ENCODE data around the gene MS4A10. TPM values are rescaled to one million over a fixed set of nuclear protein-coding genes. Genes with fewer than 3 reads are reported as not detected.

The MS4A10 gene
- polyA plus RNA-seq, 3 donors = not detected

DNA sequence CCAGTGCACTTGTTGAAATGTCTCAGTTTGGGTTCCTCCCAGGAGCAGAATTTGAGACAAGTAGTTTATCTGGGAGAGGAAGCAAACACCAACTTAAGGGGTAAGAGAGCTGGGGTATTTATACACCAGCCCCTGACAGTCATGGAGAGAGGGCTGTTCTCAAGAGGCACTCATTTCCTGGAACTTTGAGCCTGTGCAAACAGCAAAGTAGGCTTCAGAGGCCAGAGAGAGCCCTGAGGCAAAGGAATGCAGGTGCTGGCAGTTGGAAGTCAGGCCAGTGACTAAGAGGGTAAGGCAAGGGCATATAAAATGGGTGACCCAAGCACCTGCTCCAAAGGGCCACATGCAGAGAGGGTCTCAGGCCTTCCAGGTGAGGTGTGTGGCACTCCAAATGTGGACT is 44.6 kb upstream of the MS4A10 start:
- no peaks in the 10 kb centered on the region for H3K79me2 ChIP-seq (ENCODE audit: insufficient read depth, low read length)
- no peaks in the 10 kb centered on the region for H3K9me3 ChIP-seq (replicated peaks in 1 of 2; ENCODE audit: control insufficient read depth in 1 of 2, insufficient read depth in 1 of 2, low read length in 2 of 2)
- Mint-ChIP-seq H3K9me3 (peaks cover 0 to 9% (median 4%) of the 10 kb centered on the region in 7 donors), H3K27ac (no peak overlapping the region), H3K36me3 (no peaks in the 10 kb centered on the region), H3K4me3 (no peak overlapping the region), H3K4me1 (no peaks in the 10 kb centered on the region), H3K27me3 (ENCODE audit: low read depth in 3 of 3) (peaks cover 1 to 3% (median 1%) of the 10 kb centered on the region in 3 donors)
- TF ChIP-seq CTCF (IDR thresholded peaks at IDR 0.05) = no peak
- intact Hi-C loops (cut with micrococcal nuclease) = no loop called here
- H3K9ac ChIP-seq (ENCODE audit: insufficient read depth, low read length, poor library complexity, severe bottlenecking) = no peak overlapping the region
- no peak overlapping the region for H3K27ac ChIP-seq (ENCODE audit: low read depth in 1 of 2, low read length in 2 of 2)
- H3K4me3 ChIP-seq (replicated peaks in 1 of 3; ENCODE audit: low read depth in 2 of 3, low read length in 3 of 3) = no peak overlapping the region
- peaks cover 0 to 2% of the 10 kb centered on the region in 2 donors for H3K27me3 ChIP-seq (ENCODE audit: control insufficient read depth in 2 of 2, insufficient read depth in 2 of 2, low read length in 2 of 2)
- DNase-seq = no peak
- no peaks in the 10 kb centered on the region for H3K36me3 ChIP-seq (replicated peaks in 1 of 2; ENCODE audit: control insufficient read depth in 1 of 2, insufficient read depth in 2 of 2, low read length in 2 of 2)
- no peak overlapping the region for H3K4me2 ChIP-seq (replicated peaks; ENCODE audit: extremely low read depth, low read length, poor library complexity, severe bottlenecking)
- H2AFZ ChIP-seq (ENCODE audit: insufficient read depth, low read depth, low read length, poor library complexity, severe bottlenecking) = no peak overlapping the region
- H4K20me1 ChIP-seq (ENCODE audit: insufficient read depth, low read length) = no peaks in the 10 kb centered on the region
- H3K4me1 ChIP-seq (ENCODE audit: control insufficient read depth in 1 of 2, insufficient read depth in 2 of 2, low read length in 2 of 2) = no peaks in the 10 kb centered on the region

- DNase-seq = no peak
- H3K4me2 ChIP-seq (replicated peaks; ENCODE audit: extremely low read depth, low read length, poor library complexity, severe bottlenecking) = no peak overlapping the region
- H3K4me1 Mint-ChIP-seq = peaks cover 3% of the 10 kb centered on the region
- H3K27ac Mint-ChIP-seq = no peak overlapping the region
- no peak overlapping the region for H3K4me3 Mint-ChIP-seq
- H3K36me3 Mint-ChIP-seq = no peaks in the 10 kb centered on the region
- no CpG with 5 or more reads among the region's 3 CpGs for WGBS (ENCODE audit: insufficient coverage)
- peaks cover 0 to 9% (median 4%) of the 10 kb centered on the region in 7 donors for H3K9me3 Mint-ChIP-seq
- H3K79me2 ChIP-seq (ENCODE audit: insufficient read depth, low read length) = no peaks in the 10 kb centered on the region
- H3K27ac ChIP-seq (ENCODE audit: low read depth in 1 of 2, low read length in 2 of 2) = no peak overlapping the region
- H3K27me3 ChIP-seq (ENCODE audit: control insufficient read depth in 2 of 2, insufficient read depth in 2 of 2, low read length in 2 of 2) = peaks cover 0 to 1% of the 10 kb centered on the region in 2 donors
- H3K36me3 ChIP-seq (replicated peaks in 1 of 2; ENCODE audit: control insufficient read depth in 1 of 2, insufficient read depth in 2 of 2, low read length in 2 of 2) = no peaks in the 10 kb centered on the region
- peaks cover 1 to 3% (median 3%) of the 10 kb centered on the region in 3 donors for H3K27me3 Mint-ChIP-seq (ENCODE audit: low read depth in 3 of 3)
- no peak overlapping the region for H2AFZ ChIP-seq (ENCODE audit: insufficient read depth, low read depth, low read length, poor library complexity, severe bottlenecking)
- no peaks in the 10 kb centered on the region for H3K4me1 ChIP-seq (ENCODE audit: control insufficient read depth in 1 of 2, insufficient read depth in 2 of 2, low read length in 2 of 2)
- TF ChIP-seq CTCF (IDR thresholded peaks at IDR 0.05) = no peak
- no peak overlapping the region for H3K9ac ChIP-seq (ENCODE audit: insufficient read depth, low read length, poor library complexity, severe bottlenecking)
- no peaks in the 10 kb centered on the region for H3K9me3 ChIP-seq (replicated peaks in 1 of 2; ENCODE audit: control insufficient read depth in 1 of 2, insufficient read depth in 1 of 2, low read length in 2 of 2)
- no peaks in the 10 kb centered on the region for H4K20me1 ChIP-seq (ENCODE audit: insufficient read depth, low read length)
- no peak overlapping the region for H3K4me3 ChIP-seq (replicated peaks in 1 of 3; ENCODE audit: low read depth in 2 of 3, low read length in 3 of 3)
- intact Hi-C loops (cut with micrococcal nuclease) = no loop called here
Observed at GRCh38 chr11:60741421-60741820, 43.7 kb upstream of the MS4A10 start.

Measured in CD14-positive monocyte (primary cell).